Measurements from ENCODE around the gene CDC14B. TPM values are rescaled to one million over a fixed set of nuclear protein-coding genes. Genes with fewer than 3 reads are reported as not detected.

Gene CDC14B
- total and polyA plus RNA-seq, 4 donors = 8.8 to 33.3 (median 11.3) TPM

GRCh38 chr9:96641514-96641913 is 21.9 kb upstream of the CDC14B start:
- Histone ChIP-seq H3K9me3 (ENCODE audit: control insufficient read depth in 4 of 4, low read length in 3 of 4) (no peaks in the 10 kb centered on the region), H3K4me1 (ENCODE audit: control insufficient read depth in 4 of 4, insufficient read depth in 4 of 4, low read length in 3 of 4) (no peaks in the 10 kb centered on the region), H3K27ac (ENCODE audit: low read depth in 1 of 2, low read length in 2 of 2) (no peak overlapping the region), H3K27me3 (ENCODE audit: control insufficient read depth in 4 of 4, insufficient read depth in 4 of 4, low read length in 3 of 4) (no peaks in the 10 kb centered on the region), H3K36me3 (ENCODE audit: control insufficient read depth in 4 of 4, insufficient read depth in 3 of 4, low read depth in 1 of 4, low read length in 3 of 4) (peaks cover 0 to 3% (median under 1%) of the 10 kb centered on the region in 4 donors), H3K9ac (ENCODE audit: low read depth in 1 of 2, low read length in 2 of 2) (no peak overlapping the region), H3K4me3 (ENCODE audit: low read depth in 1 of 3, low read length in 3 of 3) (no peak overlapping the region)
- no peak for TF ChIP-seq GABPA (IDR thresholded peaks at IDR 0.05 in 1 of 2, conservative IDR thresholded peaks at IDR 0.05 in 1 of 2)
- no peak for TF ChIP-seq HNF4G (IDR thresholded peaks at IDR 0.05)
- no peak for TF ChIP-seq RXRA (IDR thresholded peaks at IDR 0.05)
- no peak for TF ChIP-seq ATF3 (IDR thresholded peaks at IDR 0.05)
- TF ChIP-seq ZBTB33 (IDR thresholded peaks at IDR 0.05) = no peak
- TF ChIP-seq CTCF (IDR thresholded peaks at IDR 0.05; ENCODE audit: low read depth, low read length, missing input control) = no peak
- no peak for TF ChIP-seq TAF1 (conservative IDR thresholded peaks at IDR 0.05)
- no peak for TF ChIP-seq MAX (IDR thresholded peaks at IDR 0.05)
- TF ChIP-seq FOXA2 (IDR thresholded peaks at IDR 0.05) = no peak
- TF ChIP-seq EGR1 (IDR thresholded peaks at IDR 0.05; ENCODE audit: low read depth in 2 of 2) = no peak
- TF ChIP-seq JUND (IDR thresholded peaks at IDR 0.05) = no peak
- TF ChIP-seq YY1 (IDR thresholded peaks at IDR 0.05) = no peak
- no peak for TF ChIP-seq FOXA1 (IDR thresholded peaks at IDR 0.05)
- no peak for TF ChIP-seq NR2F2 (IDR thresholded peaks at IDR 0.05)
- no peak for TF ChIP-seq SP1 (IDR thresholded peaks at IDR 0.05)
- no peak for TF ChIP-seq REST (IDR thresholded peaks at IDR 0.05)
- TF ChIP-seq RAD21 (IDR thresholded peaks at IDR 0.05) = no peak
- no peak for TF ChIP-seq HNF4A (conservative IDR thresholded peaks at IDR 0.05)
- WGBS = 94% methylated on average over 3 of the region's 3 CpGs
- no peak for DNase-seq (ENCODE audit: low spot score)

Data from liver (tissue), 9 donors.